NB4 (cell line): Measurements from ENCODE around the gene TMEM184A.

Experiments used
- POLR2A ChIP-seq: IDR thresholded peaks from 2 replicates; pipeline ENCODE4 v1.6.1; 2011; ENCODE audit warnings: mild to moderate bottlenecking; ENCODE audit not compliant: insufficient read length; ENCODE audit errors: extremely low read depth
- TF ChIP-seq, protein P1 (sequence below): IDR thresholded peaks from one replicate; pipeline ENCODE4 v1.5.1; 2012; ENCODE audit warnings: low read depth, low read length

DNA sequence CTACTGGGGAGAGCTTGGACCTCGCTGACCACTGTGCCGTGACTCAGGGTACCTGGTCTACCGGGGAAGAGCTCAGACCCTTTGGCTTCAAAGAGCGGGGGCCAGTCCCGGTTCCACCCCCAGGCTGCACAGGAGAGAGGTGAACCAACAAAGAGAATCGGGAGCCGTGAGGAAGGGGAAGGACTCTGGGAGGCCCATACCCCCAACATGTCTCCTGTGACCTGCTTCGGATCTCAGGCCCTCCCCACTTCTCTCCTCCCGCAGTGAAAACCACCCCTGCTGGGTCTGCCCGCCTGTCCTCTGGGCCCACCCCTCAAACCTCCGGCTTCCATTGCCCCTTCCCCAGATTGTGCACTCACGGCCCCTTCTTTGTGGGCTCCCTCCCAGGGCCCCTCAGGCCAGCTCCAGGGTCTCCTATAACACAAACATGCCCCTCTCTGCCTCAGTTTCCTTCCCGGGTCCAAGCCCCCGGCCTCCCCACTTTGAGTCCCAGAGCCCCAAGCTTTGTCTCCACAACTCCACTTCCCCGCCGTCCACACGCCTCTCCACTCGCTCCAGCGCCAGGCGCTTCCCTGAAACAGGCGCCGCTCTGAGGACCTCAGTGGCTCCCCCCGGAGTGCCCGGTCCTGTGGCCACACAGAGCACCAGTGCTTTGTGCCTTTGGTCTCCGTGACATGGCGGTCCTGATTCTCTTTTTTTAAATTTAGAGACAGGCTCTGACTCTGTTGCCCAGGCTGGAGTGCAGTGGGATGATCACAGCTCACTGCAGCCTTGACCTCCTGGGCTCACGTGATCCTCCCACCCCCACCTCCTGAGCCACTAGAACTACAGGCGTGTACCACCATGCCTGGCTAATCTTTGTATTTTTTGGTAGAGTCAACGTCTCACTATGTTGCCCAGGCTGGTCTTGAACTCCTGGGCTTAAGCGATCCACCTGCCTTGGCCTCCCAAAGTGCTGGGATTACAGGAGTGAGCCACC, 44.3 kb downstream of the TMEM184A start:
- TF ChIP-seq, protein P1, sequence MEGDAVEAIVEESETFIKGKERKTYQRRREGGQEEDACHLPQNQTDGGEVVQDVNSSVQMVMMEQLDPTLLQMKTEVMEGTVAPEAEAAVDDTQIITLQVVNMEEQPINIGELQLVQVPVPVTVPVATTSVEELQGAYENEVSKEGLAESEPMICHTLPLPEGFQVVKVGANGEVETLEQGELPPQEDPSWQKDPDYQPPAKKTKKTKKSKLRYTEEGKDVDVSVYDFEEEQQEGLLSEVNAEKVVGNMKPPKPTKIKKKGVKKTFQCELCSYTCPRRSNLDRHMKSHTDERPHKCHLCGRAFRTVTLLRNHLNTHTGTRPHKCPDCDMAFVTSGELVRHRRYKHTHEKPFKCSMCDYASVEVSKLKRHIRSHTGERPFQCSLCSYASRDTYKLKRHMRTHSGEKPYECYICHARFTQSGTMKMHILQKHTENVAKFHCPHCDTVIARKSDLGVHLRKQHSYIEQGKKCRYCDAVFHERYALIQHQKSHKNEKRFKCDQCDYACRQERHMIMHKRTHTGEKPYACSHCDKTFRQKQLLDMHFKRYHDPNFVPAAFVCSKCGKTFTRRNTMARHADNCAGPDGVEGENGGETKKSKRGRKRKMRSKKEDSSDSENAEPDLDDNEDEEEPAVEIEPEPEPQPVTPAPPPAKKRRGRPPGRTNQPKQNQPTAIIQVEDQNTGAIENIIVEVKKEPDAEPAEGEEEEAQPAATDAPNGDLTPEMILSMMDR, result no peak
- TF ChIP-seq POLR2A, result no peak
